MM.1S (cell line): Measurements from ENCODE around the gene CDS2.
A peak's percentile ranks its signal among the peaks of the same experiment; 100 is the strongest.

ENCODE experiments used
- CTCF ChIP-seq: fragments of 300-600 bp; sonication (generic); IDR thresholded peaks from 2 replicates; pipeline ENCODE4 v1.5.1; 2016; ENCODE audit warnings: antibody characterized with exemption, low read length, mixed read lengths
- EZH2 ChIP-seq: fragments of 300-600 bp; sonication (generic); optimal IDR thresholded peaks from 2 replicates; pipeline ENCODE3; 2017; ENCODE audit warnings: low read depth, mild to moderate bottlenecking, antibody characterized with exemption, low read length, mixed read lengths

- TF ChIP-seq CTCF (peak; percentile 71), EZH2 (no peak)
These were observed 65.2 kb downstream of the CDS2 start for GRCh38 chr20:5191829-5192569.
